Erythroblast (primary cell): ENCODE measurements around the gene LENG8.

Source experiments
- GATA1 ChIP-seq: IDR thresholded peaks from 2 replicates; pipeline ENCODE4 v1.6.1; 2011; ENCODE audit warnings: low read depth, mild to moderate bottlenecking, control low read depth, low read length, moderate library complexity
- POLR2A ChIP-seq: IDR thresholded peaks from 2 replicates; pipeline ENCODE4 v1.6.1; 2011; ENCODE audit warnings: mild to moderate bottlenecking, low read length

- no peak for TF ChIP-seq POLR2A
- TF ChIP-seq GATA1: no peak
Measured at GRCh38 chr19:54412877-54413276, 36.1 kb upstream of the LENG8 start.
